NCI-H226 (cell line): ENCODE results near the gene DLG5.

Source experiments
- DNase-seq: peaks from one replicate; pipeline ENCODE4 v3.0.0-alpha.2; 2015

DLG5 gene

GRCh38 chr10:77890097-77890496 lies 36.5 kb downstream of the DLG5 start:
- DNase-seq: no peak

- DNase-seq: no peak
These were observed 37.2 kb downstream of the DLG5 start for GRCh38 chr10:77889277-77889903.

GRCh38 chr10:77888356-77888703 lies 38.2 kb downstream of the DLG5 start:
- no peak for DNase-seq

GRCh38 chr10:77887631-77888355 lies 38.8 kb downstream of the DLG5 start:
- no peak for DNase-seq

GRCh38 chr10:77886795-77887355 lies 39.7 kb downstream of the DLG5 start:
- no peak for DNase-seq

GRCh38 chr10:77884181-77884580 lies 42.4 kb downstream of the DLG5 start:
- no peak for DNase-seq

- DNase-seq: no peak
These were observed 44.9 kb downstream of the DLG5 start for GRCh38 chr10:77881636-77882035.

- no peak for DNase-seq
These were observed 45.3 kb downstream of the DLG5 start for GRCh38 chr10:77881222-77881621.

GRCh38 chr10:77879710-77880109 lies 46.8 kb downstream of the DLG5 start:
- DNase-seq: no peak

GRCh38 chr10:77879065-77879464 lies 47.5 kb downstream of the DLG5 start:
- DNase-seq: no peak

GRCh38 chr10:77877441-77878344 lies 48.9 kb downstream of the DLG5 start:
- peak; percentile 84 for DNase-seq

- DNase-seq: no peak
These were observed 50.8 kb downstream of the DLG5 start for GRCh38 chr10:77875730-77876129.

GRCh38 chr10:77874872-77875271 lies 51.7 kb downstream of the DLG5 start:
- no peak for DNase-seq

- DNase-seq: peak; percentile 79
These were observed 52.8 kb downstream of the DLG5 start for GRCh38 chr10:77873536-77874380.

GRCh38 chr10:77872947-77873535 lies 53.5 kb downstream of the DLG5 start:
- no peak for DNase-seq

- DNase-seq: no peak
These were observed 54.2 kb downstream of the DLG5 start for GRCh38 chr10:77872151-77872946.

- DNase-seq: no peak
These were observed 56.7 kb downstream of the DLG5 start for GRCh38 chr10:77869626-77870420.

- DNase-seq: no peak
These were observed 58.0 kb downstream of the DLG5 start for GRCh38 chr10:77868523-77868922.

- DNase-seq: peak; percentile 59
These were observed 59.3 kb downstream of the DLG5 start for GRCh38 chr10:77867124-77867719.

GRCh38 chr10:77866598-77866997 lies 60.0 kb downstream of the DLG5 start:
- DNase-seq: no peak
